Measurements from ENCODE around the gene GATA6. TPM values are rescaled to one million over a fixed set of nuclear protein-coding genes. Genes with fewer than 3 reads are reported as not detected.
A peak's percentile ranks its signal among the peaks of the same experiment; 100 is the strongest.

Gene GATA6
- total and polyA plus RNA-seq, 2 of the 13 experiments (the other 11 are each of a cell fraction or from before 2014, with no cell fraction given) = 0.84 to 3.2 TPM

- peak; percentile 18; the same call in 1 of the 2 replicates for TF ChIP-seq ZFX (CRISPR knock-in tag; IDR thresholded peaks at IDR 0.05; ENCODE audit: low read depth)
Observed at GRCh38 chr18:22169889-22170420, 566 bp downstream of the GATA6 start (continued).

- peak overlapping the region; percentile 85 to 91 (median 87) for H3K4me3 ChIP-seq (replicated peaks in 1 of 3; ENCODE audit: insufficient read depth in 1 of 3, low read depth in 2 of 3, low read length in 3 of 3)
- WGBS (ENCODE audit: low lambda C conversion rate) = 68% methylated on average over 37 of the region's 66 CpGs
- no peaks in the 10 kb centered on the region for H4K20me1 ChIP-seq (ENCODE audit: insufficient read depth, low read length)
- CTCF ChIA-PET (ENCODE audit: low intra/inter-chr PET ratio, low total read pairs) = no interaction called here
- no peak overlapping the region for H2AFZ ChIP-seq (ENCODE audit: low read length)
- no TSS peak for BruUV-seq (replicated peaks)
- in situ Hi-C loops (cut with HindIII; ENCODE audit: extremely low pct_ligation_motif_present, low pct_unique_long_range_greater_than_20kb) = no loop called here
- H3K4me2 ChIP-seq (ENCODE audit: low read depth, low read length) = peak overlapping the region; percentile 87
- no peaks in the 10 kb centered on the region for H3K79me2 ChIP-seq (ENCODE audit: insufficient read depth, low read length)
- intact Hi-C loops (cut with micrococcal nuclease; ENCODE audit: unreplicated experiment) = loop anchor here (10.0 kb wide), 2 partner anchors 114 to 146 kb away; no protein-coding TSS in a partner anchor
- peaks cover 0 to 28% of the 10 kb centered on the region in 2 experiments; a peak in 3 of 5 replicates for H3K27me3 ChIP-seq (ENCODE audit: control insufficient read depth in 1 of 2, insufficient read depth in 2 of 2, low read length in 2 of 2)
- ATAC-seq (peak; percentile 62), DNase-seq (ENCODE audit: low spot score) (peak; percentile 13), FAIRE-seq (no peak)
- no peaks in the 10 kb centered on the region for H3K9me3 ChIP-seq (ENCODE audit: low read length)
- no peaks in the 10 kb centered on the region for H3K36me3 ChIP-seq (replicated peaks in 1 of 2; ENCODE audit: control insufficient read depth in 1 of 2, insufficient read depth in 2 of 2, low read length in 2 of 2)
- no peak overlapping the region for H3K27ac ChIP-seq (ENCODE audit: extremely low read length, insufficient read depth, low read length)
- POLR2A ChIA-PET = interaction anchor here (0.5 to 1.8 kb wide), 3 partner anchors 24 to 151 kb away, joined by 3 to 6 read pairs (median 4); no protein-coding TSS in a partner anchor
- peaks cover 47% of the 10 kb centered on the region for H3K4me1 ChIP-seq (ENCODE audit: insufficient read depth, low read length)
- H3K9ac ChIP-seq (ENCODE audit: insufficient read depth, low read depth, low read length) = peak overlapping the region; percentile 72
- TF ChIP-seq TGIF2 (CRISPR knock-in tag; IDR thresholded peaks at IDR 0.05) (no peak), ZBTB38 (CRISPR knock-in tag; IDR thresholded peaks at IDR 0.05) (peak; percentile 51; the same call in 1 of the 2 replicates), XRCC5 (optimal IDR thresholded peaks at IDR 0.05; ENCODE audit: low read length) (peak; percentile 2), RERE (CRISPR knock-in tag; IDR thresholded peaks at IDR 0.05; ENCODE audit: low read depth) (no peak), NKX3-1 (CRISPR knock-in tag; IDR thresholded peaks at IDR 0.05) (no peak), KDM5A (IDR thresholded peaks at IDR 0.05; ENCODE audit: borderline replicate concordance, low read length) (no peak), ZNF160 (CRISPR knock-in tag; IDR thresholded peaks at IDR 0.05) (no peak), ZNF598 (CRISPR knock-in tag; IDR thresholded peaks at IDR 0.05; ENCODE audit: borderline replicate concordance) (no peak), HOXA3 (CRISPR knock-in tag; IDR thresholded peaks at IDR 0.05) (peak; percentile 22; the same call in 1 of the 2 replicates), GABPA (IDR thresholded peaks at IDR 0.05; ENCODE audit: low read depth, low read length) (no peak), GABPA (CRISPR knock-in tag; IDR thresholded peaks at IDR 0.05; ENCODE audit: low read depth) (no peak)
Observed at GRCh38 chr18:22170421-22171257, 1.2 kb downstream of the GATA6 start.
